Measurements from ENCODE around the gene CYP2C9.

Gene CYP2C9

DNA sequence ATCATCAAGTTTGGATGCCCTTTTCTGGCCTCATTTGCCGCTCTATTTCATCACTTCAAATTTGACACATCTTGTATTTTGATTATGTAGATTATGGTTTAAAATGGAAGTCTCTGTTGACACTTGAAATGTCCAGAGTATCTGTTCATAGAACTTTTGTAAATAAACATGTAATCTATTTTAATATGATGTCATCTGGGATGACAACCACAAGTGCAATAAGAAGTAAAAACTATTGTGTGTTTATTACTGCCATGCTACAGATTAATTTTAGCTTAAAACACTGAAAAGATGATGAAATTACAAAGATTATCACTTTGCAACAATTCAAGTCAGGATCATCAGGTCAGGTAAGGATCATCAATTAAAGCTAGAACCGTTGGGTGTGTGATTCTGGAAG, 100.8 kb downstream of the CYP2C9 start:
- no peak for DNase-seq (ENCODE audit: low read depth)

Data from T follicular helper cell (primary cell).